Endothelial cell of umbilical vein (primary cell): ENCODE results near the gene SEC14L1. TPM values are rescaled to one million over a fixed set of nuclear protein-coding genes. Genes with fewer than 3 reads are reported as not detected.
A peak's percentile ranks its signal among the peaks of the same experiment; 100 is the strongest.
"Not testable (repeated sequence)": the region's sequence is repeated elsewhere in the genome, so short reads cannot be mapped to it uniquely, and the experiment has no call there.

Source experiments
- BruUV-seq: library from RNA; stranded (reverse); fragments of 400-500 nt; replicated peaks from 2 replicates; lab custom pipeline; 2021; lab: Mats Ljungman, UMichigan
- CTCF ChIA-PET: fragments of 300-600, 350-600 bp; sonication (Branson Sonifier 250); formaldehyde crosslinking; loops from one replicate; lab custom pipeline; 2021; ENCODE audit warnings: antibody characterized with exemption, inconsistent platforms; lab: Charles Lee
- POLR2A ChIA-PET: fragments of 300-600, 350-600 bp; sonication (Branson Sonifier 250); formaldehyde crosslinking; loops from one replicate; lab custom pipeline; 2021; ENCODE audit warnings: antibody characterized with exemption, inconsistent platforms; lab: Charles Lee
- DNase-seq: peaks from one replicate; pipeline ENCODE4 v3.0.0-alpha.2; 2011; ENCODE audit warnings: low read depth, low spot score
- FAIRE-seq: peaks from 2 replicates; lab custom pipeline; 2011; peaks lifted over from hg19 to GRCh38; lab: Jason Lieb, UNC
- H2AFZ ChIP-seq: 2 replicates; pipeline ENCODE4 v1.6.0; 2012; ENCODE audit warnings: low read depth, low read length, control low read depth, inconsistent platforms
- H3K27ac ChIP-seq: 2 replicates; pipeline ENCODE4 v1.5.1; 2011; ENCODE audit warnings: low read depth, mild to moderate bottlenecking, control low read depth, low read length, moderate library complexity; ENCODE audit not compliant: insufficient read depth
- H3K27me3 ChIP-seq, 2 experiments: 2 replicates each; pipeline versions ENCODE4 v1.6.0 to v1.6.1; 2011; ENCODE audit warnings: low read length in 2 of 2, mixed read lengths in 1 of 2; ENCODE audit not compliant: control insufficient read depth in 2 of 2, insufficient read depth in 2 of 2
- H3K36me3 ChIP-seq, 2 experiments: 2 replicates in 1 of 2; 3 replicates in 1 of 2; pipeline ENCODE4 v1.5.1; 2011; ENCODE audit warnings: low read length in 2 of 2, mild to moderate bottlenecking in 1 of 2, moderate library complexity in 1 of 2; ENCODE audit not compliant: control insufficient read depth in 2 of 2, insufficient read depth in 2 of 2; ENCODE audit errors: extremely low read depth in 1 of 2
- H3K4me1 ChIP-seq: 3 replicates; pipeline ENCODE4 v1.5.1; 2011; ENCODE audit warnings: mild to moderate bottlenecking, low read length; ENCODE audit not compliant: control insufficient read depth, insufficient read depth; ENCODE audit errors: extremely low read depth
- H3K4me2 ChIP-seq: 2 replicates; pipeline ENCODE4 v1.6.1; 2011; ENCODE audit warnings: low read length, control low read depth, mixed read lengths; ENCODE audit not compliant: insufficient read depth
- H3K4me3 ChIP-seq, 3 experiments: fragments of 200-600 bp in 1 of 3; sonication (generic), shearing (Covaris generic) in 1 of 3; replicated peaks in 1 of 3; 2 replicates each; pipeline ENCODE4 v1.5.1; 2011 to 2016; ENCODE audit warnings: control low read depth in 3 of 3, low read length in 3 of 3, mild to moderate bottlenecking in 2 of 3, inconsistent platforms in 1 of 3, low read depth in 1 of 3, moderate library complexity in 1 of 3; ENCODE audit not compliant: insufficient read depth in 1 of 3
- H3K79me2 ChIP-seq: 2 replicates; pipeline ENCODE4 v1.6.0; 2012; ENCODE audit warnings: low read length, inconsistent platforms; ENCODE audit not compliant: control insufficient read depth, insufficient read depth
- H3K9ac ChIP-seq: replicated peaks from 2 replicates; pipeline ENCODE3; 2011; ENCODE audit warnings: low read length, control low read depth; ENCODE audit not compliant: insufficient read depth; ENCODE audit errors: extremely low read depth
- H3K9me1 ChIP-seq: replicated peaks from 3 replicates; pipeline ENCODE4 v1.6.0; 2011; ENCODE audit warnings: mild to moderate bottlenecking, low read length; ENCODE audit not compliant: control insufficient read depth, insufficient read depth; ENCODE audit errors: extremely low read depth
- H3K9me3 ChIP-seq: replicated peaks from 2 replicates; pipeline ENCODE4 v1.5.1; 2012; ENCODE audit warnings: low read length, inconsistent platforms; ENCODE audit not compliant: control insufficient read depth, insufficient read depth
- H4K20me1 ChIP-seq: replicated peaks from 2 replicates; pipeline ENCODE3; 2011; ENCODE audit warnings: mild to moderate bottlenecking, low read length; ENCODE audit not compliant: control insufficient read depth, insufficient read depth; ENCODE audit errors: extremely low read depth
- EZH2 ChIP-seq: IDR thresholded peaks from 2 replicates; pipeline ENCODE4 v1.6.1; 2012; ENCODE audit warnings: borderline replicate concordance, low read depth, mild to moderate bottlenecking, moderate library complexity, low read length, inconsistent platforms; ENCODE audit not compliant: severe bottlenecking
- FOS ChIP-seq: IDR thresholded peaks from 2 replicates; pipeline ENCODE4 v1.6.1; 2011; ENCODE audit warnings: mild to moderate bottlenecking, low read length, moderate library complexity, borderline replicate concordance; ENCODE audit not compliant: insufficient read depth
- GATA2 ChIP-seq: IDR thresholded peaks from 2 replicates; pipeline ENCODE4 v1.7.0; 2011; ENCODE audit warnings: low read depth, mild to moderate bottlenecking, moderate library complexity, mixed read lengths, low read length; ENCODE audit not compliant: insufficient read length, insufficient read depth
- JUN ChIP-seq: IDR thresholded peaks from 2 replicates; pipeline ENCODE4 v1.6.1; 2011; ENCODE audit warnings: borderline replicate concordance, low read depth; ENCODE audit not compliant: insufficient read length, insufficient read depth
- MYC ChIP-seq: IDR thresholded peaks from one replicate; pipeline ENCODE4 v1.6.1; 2011; ENCODE audit warnings: mild to moderate bottlenecking, low read depth, low read length
- POLR2A ChIP-seq: IDR thresholded peaks from 2 replicates; pipeline ENCODE4 v1.6.1; 2012; ENCODE audit warnings: low read depth, mild to moderate bottlenecking, control low read depth, low read length
- POLR2AphosphoS5 ChIP-seq: IDR thresholded peaks from 2 replicates; pipeline ENCODE4 v1.6.1; 2012; ENCODE audit warnings: low read depth, mild to moderate bottlenecking, control low read depth, low read length, moderate library complexity; ENCODE audit not compliant: insufficient read depth
- dilution Hi-C: fragments of 300-500 bp; cut with MboI; formaldehyde crosslinking; loops from one replicate; pipeline ENCODE4 v1.15.0; 2019; ENCODE audit warnings: low sequenced_read_pairs; ENCODE audit not compliant: extremely low pct_ligation_motif_present
- intact Hi-C: fragments of 100-400 bp; cut with micrococcal nuclease; formaldehyde crosslinking; loops from one replicate; pipeline ENCODE4 v1.10.0; 2022
- polyA plus RNA-seq, 4 experiments: library from polyadenylated mRNA; depleted of rRNA in 3 of 4; stranded (reverse) in 3 of 4; unstranded in 1 of 4; fragments of >200 nt; gene quantifications; 2 replicates each; pipeline versions ENCODE4 v1.2.1 to v1.2.3, GENCODE V29; 2011 to 2012; ENCODE audit warnings: missing spikeins in 1 of 4
- total RNA-seq: library from RNA; stranded (reverse); gene quantifications from 2 replicates; pipeline ENCODE4 v1.2.3, GENCODE V29; 2021
- TF ChIP-seq, protein P1 (sequence below): IDR thresholded peaks from 2 replicates; pipeline ENCODE4 v1.6.1; 2011; ENCODE audit not compliant: insufficient read depth, insufficient read length
- TF ChIP-seq, protein P2 (sequence below), 2 donors: IDR thresholded peaks; 1 replicate in 1 of 2; 2 replicates in 1 of 2; pipeline ENCODE4 v1.5.1; 2011; ENCODE audit warnings: low read length in 2 of 2, mild to moderate bottlenecking in 2 of 2, moderate library complexity in 2 of 2, control low read depth in 1 of 2, inconsistent platforms in 1 of 2, low read depth in 1 of 2; ENCODE audit not compliant: insufficient read depth in 1 of 2; ENCODE audit errors: extremely low read depth in 1 of 2

Gene SEC14L1
- total and polyA plus RNA-seq, 2 donors (not counting 3 experiments of a cell fraction or from before 2014, with no cell fraction given) = 215 to 631 TPM

DNA sequence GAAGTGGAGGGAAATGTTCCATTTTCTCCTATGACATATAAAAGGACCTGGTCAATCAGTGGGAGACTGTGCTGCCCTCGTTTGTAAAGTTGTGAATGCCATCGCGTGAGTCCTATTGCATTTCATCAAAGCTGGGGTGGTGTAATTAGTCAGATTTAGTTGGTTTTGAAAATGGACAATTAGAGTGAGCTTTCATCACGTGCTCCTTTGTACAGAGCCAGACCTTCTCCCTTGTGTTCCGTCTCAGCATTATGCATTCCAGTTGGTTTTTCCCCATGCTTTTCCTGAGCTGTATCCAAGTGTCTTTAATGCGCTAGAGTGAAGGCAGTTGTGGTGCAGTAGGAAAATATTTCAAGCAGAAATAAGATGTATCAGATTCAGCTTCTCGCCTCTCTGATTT lies 10.4 kb downstream of the SEC14L1 start:
- Histone ChIP-seq H3K79me2 (peaks cover 100% of the 10 kb centered on the region), H3K27ac (peak overlapping the region; percentile 18), H3K9me3 (no peaks in the 10 kb centered on the region), H3K9ac (no peak overlapping the region), H3K36me3 (peaks cover 35 to 46% of the 10 kb centered on the region in 2 experiments), H3K27me3 (no peaks in the 10 kb centered on the region), H4K20me1 (peaks cover 8% of the 10 kb centered on the region), H3K9me1 (no peaks in the 10 kb centered on the region), H2AFZ (no peak overlapping the region), H3K4me1 (peaks cover 71% of the 10 kb centered on the region), H3K4me3 (no peak overlapping the region), H3K4me2 (no peak overlapping the region)
- TF ChIP-seq GATA2 (no peak), POLR2AphosphoS5 (no peak), EZH2 (no peak), MYC (no peak), POLR2A (no peak), FOS (no peak), JUN (no peak)
- TF ChIP-seq, protein P1, sequence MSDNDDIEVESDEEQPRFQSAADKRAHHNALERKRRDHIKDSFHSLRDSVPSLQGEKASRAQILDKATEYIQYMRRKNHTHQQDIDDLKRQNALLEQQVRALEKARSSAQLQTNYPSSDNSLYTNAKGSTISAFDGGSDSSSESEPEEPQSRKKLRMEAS = no peak
- TF ChIP-seq, protein P2, sequence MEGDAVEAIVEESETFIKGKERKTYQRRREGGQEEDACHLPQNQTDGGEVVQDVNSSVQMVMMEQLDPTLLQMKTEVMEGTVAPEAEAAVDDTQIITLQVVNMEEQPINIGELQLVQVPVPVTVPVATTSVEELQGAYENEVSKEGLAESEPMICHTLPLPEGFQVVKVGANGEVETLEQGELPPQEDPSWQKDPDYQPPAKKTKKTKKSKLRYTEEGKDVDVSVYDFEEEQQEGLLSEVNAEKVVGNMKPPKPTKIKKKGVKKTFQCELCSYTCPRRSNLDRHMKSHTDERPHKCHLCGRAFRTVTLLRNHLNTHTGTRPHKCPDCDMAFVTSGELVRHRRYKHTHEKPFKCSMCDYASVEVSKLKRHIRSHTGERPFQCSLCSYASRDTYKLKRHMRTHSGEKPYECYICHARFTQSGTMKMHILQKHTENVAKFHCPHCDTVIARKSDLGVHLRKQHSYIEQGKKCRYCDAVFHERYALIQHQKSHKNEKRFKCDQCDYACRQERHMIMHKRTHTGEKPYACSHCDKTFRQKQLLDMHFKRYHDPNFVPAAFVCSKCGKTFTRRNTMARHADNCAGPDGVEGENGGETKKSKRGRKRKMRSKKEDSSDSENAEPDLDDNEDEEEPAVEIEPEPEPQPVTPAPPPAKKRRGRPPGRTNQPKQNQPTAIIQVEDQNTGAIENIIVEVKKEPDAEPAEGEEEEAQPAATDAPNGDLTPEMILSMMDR (IDR thresholded peaks at IDR 0.05; ENCODE audit: extremely low read depth in 1 of 2, insufficient read depth in 1 of 2, low read depth in 1 of 2, low read length in 2 of 2) = no peak
- no TSS peak for BruUV-seq
- DNase-seq (no peak), FAIRE-seq (no peak)
- ChIA-PET POLR2A (no interaction called here), CTCF (interaction anchor here (1.7 to 1.8 kb wide), 2 partner anchors 8 to 63 kb away, joined by 4 to 9 read pairs; no protein-coding TSS in a partner anchor)
- intact Hi-C loops (no loop called here), dilution Hi-C loops (no loop called here)

GRCh38 chr17:77152056-77152455 lies 11.3 kb downstream of the SEC14L1 start:
- H3K27ac ChIP-seq = peak overlapping the region; percentile 10
- H3K9ac ChIP-seq, DNase-seq, dilution Hi-C loops, H2AFZ ChIP-seq, H3K9me1 ChIP-seq, H3K9me3 ChIP-seq, BruUV-seq, FAIRE-seq, H4K20me1 ChIP-seq, intact Hi-C loops, H3K27me3 ChIP-seq, H3K4me2 ChIP-seq, H3K4me3 ChIP-seq: not testable (repeated sequence)
- H3K79me2 ChIP-seq = peaks cover 100% of the 10 kb centered on the region
- ChIA-PET POLR2A (interaction anchor here (0.6 kb wide), 1 partner anchor 39 kb away, joined by 8 read pairs; no protein-coding TSS in a partner anchor), CTCF (interaction anchor here (1.7 kb wide), 1 partner anchor 9 kb away, joined by 4 read pairs; no protein-coding TSS in a partner anchor)
- peaks cover 34 to 39% of the 10 kb centered on the region in 2 experiments for H3K36me3 ChIP-seq
- H3K4me1 ChIP-seq = peaks cover 63% of the 10 kb centered on the region
